GM21528 (cell line): ENCODE measurements around the gene C8G.

Experiments
- ATAC-seq: cut with Tn5 transposase; IDR thresholded peaks from one replicate; pipeline ENCODE4 v1.9.1; 2021; ENCODE audit warnings: mild to moderate bottlenecking, moderate library complexity; ENCODE audit not compliant: unreplicated experiment, low FRiP score

The C8G gene

GRCh38 chr9:136980669-136981478 lies 35.8 kb downstream of the C8G start:
- no peak for ATAC-seq

GRCh38 chr9:136981588-136982231 lies 36.7 kb downstream of the C8G start:
- no peak for ATAC-seq

- no peak for ATAC-seq
Observed at GRCh38 chr9:136982232-136983051, 37.4 kb downstream of the C8G start, which contains the start of gene LCNL1. Gene LCNL1, plus strand, starts transcription at chr9:136982993. Its CDS starts 594 bp downstream, at chr9:136983587.

- no peak for ATAC-seq
Observed at GRCh38 chr9:136983167-136983566, 38.1 kb downstream of the C8G start.

- no peak for ATAC-seq
Observed at GRCh38 chr9:136983656-136984314, 38.7 kb downstream of the C8G start.

- ATAC-seq: no peak
Observed at GRCh38 chr9:136984464-136985026, 39.5 kb downstream of the C8G start.

- no peak for ATAC-seq
Observed at GRCh38 chr9:136985027-136985602, 40.1 kb downstream of the C8G start.

GRCh38 chr9:136985853-136986252 lies 40.8 kb downstream of the C8G start:
- ATAC-seq: no peak

GRCh38 chr9:136988872-136989271 lies 43.8 kb downstream of the C8G start:
- ATAC-seq: no peak

GRCh38 chr9:136990242-136990911 lies 45.3 kb downstream of the C8G start:
- no peak for ATAC-seq

- ATAC-seq: peak; percentile 69
Observed at GRCh38 chr9:136991993-136992818, 47.2 kb downstream of the C8G start, which contains the start of gene PAXX. Gene PAXX, plus strand, starts transcription at chr9:136992422. Its CDS starts 22 bp downstream, at chr9:136992444.

- ATAC-seq: no peak
Observed at GRCh38 chr9:136992819-136993369, 47.9 kb downstream of the C8G start.

- no peak for ATAC-seq
Observed at GRCh38 chr9:136994180-136994887, 49.3 kb downstream of the C8G start.

GRCh38 chr9:136994888-136995230 lies 49.8 kb downstream of the C8G start:
- ATAC-seq: no peak

- ATAC-seq: no peak
Observed at GRCh38 chr9:136995362-136995761, 50.3 kb downstream of the C8G start.

- no peak for ATAC-seq
Observed at GRCh38 chr9:136995772-136996311, 50.8 kb downstream of the C8G start.
